A549 (cell line): Measurements from ENCODE around the gene NDRG2. TPM values are rescaled to one million over a fixed set of nuclear protein-coding genes. Genes with fewer than 3 reads are reported as not detected.

ENCODE experiments used
- ATAC-seq, 2 experiments: fragments of 200-7000 bp in 1 of 2; fragments of >200 bp in 1 of 2; cut with Nextera tagmentation in 1 of 2; cut with Tn5 transposase in 1 of 2; 3 replicates each; pipeline versions ENCODE4 v1.8.0 to v1.9.1; 2018 to 2020; ENCODE audit warnings: mild to moderate bottlenecking in 1 of 2, moderate library complexity in 1 of 2
- CTCF ChIA-PET: fragments of 300-600 bp; sonication (Branson Sonifier 250); formaldehyde crosslinking; extraction: SDS; loops from one replicate; lab custom pipeline; 2021; ENCODE audit warnings: antibody characterized with exemption, inconsistent platforms; lab: Yijun Ruan, JAX
- POLR2A ChIA-PET: fragments of 350-600 bp; formaldehyde crosslinking; extraction: SDS; loops from one replicate; lab custom pipeline; 2021; ENCODE audit warnings: antibody characterized with exemption, inconsistent platforms; lab: Yijun Ruan, JAX
- DNase-seq, 2 experiments: peaks; one replicate each; pipeline versions ENCODE4 v3.0.0 to v3.0.0-alpha.2; 2011 to 2016; ENCODE audit warnings: low read depth in 1 of 2, low spot score in 1 of 2
- FAIRE-seq: peaks from 2 replicates; lab custom pipeline; 2011; peaks lifted over from hg19 to GRCh38; lab: Jason Lieb, UNC
- H3K27ac ChIP-seq, 2 experiments: fragments of >200 bp; sonication (Bioruptor Twin); formaldehyde crosslinking; 3 replicates each; pipeline ENCODE4 v1.5.1; 2016 to 2017
- H3K4me1 ChIP-seq: fragments of >200 bp; sonication (Bioruptor Twin); formaldehyde crosslinking; 3 replicates; pipeline ENCODE4 v1.6.1; 2016
- H3K4me2 ChIP-seq: fragments of >200 bp; sonication (Bioruptor Twin); formaldehyde crosslinking; 3 replicates; pipeline ENCODE4 v1.6.1; 2016
- H3K4me3 ChIP-seq: fragments of >200 bp; sonication (Bioruptor Twin); formaldehyde crosslinking; 3 replicates; pipeline ENCODE4 v1.5.1; 2016
- H3K9me3 ChIP-seq: fragments of >200 bp; sonication (Bioruptor Twin); formaldehyde crosslinking; 3 replicates; pipeline ENCODE4 v1.6.1; 2016
- BCL3 ChIP-seq: fragments of >200 bp; sonication (Bioruptor Twin); formaldehyde crosslinking; IDR thresholded peaks from 3 replicates; pipeline ENCODE4 v1.6.1; 2016
- CBX8 ChIP-seq: fragments of 200-600 bp; sonication (generic); IDR thresholded peaks from 2 replicates; pipeline ENCODE4 v1.6.1; 2016
- CTCF ChIP-seq: fragments of >200 bp; sonication (Bioruptor Twin); formaldehyde crosslinking; IDR thresholded peaks from 3 replicates; pipeline ENCODE4 v1.5.1; 2016
- E2F6 ChIP-seq: IDR thresholded peaks from 2 replicates; pipeline ENCODE4 v1.6.1; 2012; ENCODE audit warnings: low read depth, borderline replicate concordance
- EP300 ChIP-seq, 2 experiments: fragments of >200 bp; sonication (Bioruptor Twin); formaldehyde crosslinking; IDR thresholded peaks; 2 replicates in 1 of 2; 3 replicates in 1 of 2; pipeline ENCODE4 v1.6.1; 2016 to 2017
- ESRRA ChIP-seq: fragments of 150-350 bp; IDR thresholded peaks from 2 replicates; pipeline ENCODE4 v1.6.1; 2014; ENCODE audit warnings: mild to moderate bottlenecking, low read length, borderline replicate concordance
- FOSL2 ChIP-seq, 2 experiments: fragments of 450-650 bp in 1 of 2; fragments of >200 bp in 1 of 2; sonication (Bioruptor Twin) in 1 of 2; formaldehyde crosslinking; IDR thresholded peaks; 2 replicates each; pipeline versions ENCODE4 v1.5.0 to v1.6.1; 2016 to 2020; ENCODE audit warnings: mild to moderate bottlenecking in 1 of 2, moderate library complexity in 1 of 2
- GATA3 ChIP-seq: IDR thresholded peaks from 2 replicates; pipeline ENCODE4 v1.6.1; 2012; ENCODE audit warnings: borderline replicate concordance
- HES2 ChIP-seq: fragments of >200 bp; sonication (Bioruptor Twin); formaldehyde crosslinking; IDR thresholded peaks from 2 replicates; pipeline ENCODE4 v1.6.1; 2016
- HMGXB4 ChIP-seq: fragments of 250-450 bp; sonication (Bioruptor Pico); IDR thresholded peaks from 2 replicates; pipeline ENCODE4 v1.5.0; 2021; ENCODE audit warnings: mild to moderate bottlenecking, moderate library complexity, borderline replicate concordance
- HOXA7 ChIP-seq: fragments of 250-450 bp; sonication (Bioruptor Pico); IDR thresholded peaks from 2 replicates; pipeline ENCODE4 v1.5.0; 2020; ENCODE audit warnings: mild to moderate bottlenecking, moderate library complexity
- HOXB13 ChIP-seq: fragments of 250-450 bp; sonication (Bioruptor Pico); IDR thresholded peaks from 2 replicates; pipeline ENCODE4 v1.5.0; 2020; ENCODE audit warnings: low read depth, mild to moderate bottlenecking, moderate library complexity
- MAZ ChIP-seq: fragments of 150-350 bp; IDR thresholded peaks from 2 replicates; pipeline ENCODE4 v1.6.1; 2014; ENCODE audit warnings: antibody characterized with exemption, low read depth, low read length, borderline replicate concordance
- NFE2L2 ChIP-seq: fragments of 150-350 bp; conservative IDR thresholded peaks from 2 replicates; pipeline ENCODE4 v1.6.1; 2014; ENCODE audit warnings: low read length
- NR3C1 ChIP-seq: fragments of >200 bp; sonication (Bioruptor Twin); formaldehyde crosslinking; IDR thresholded peaks from 3 replicates; pipeline ENCODE4 v1.6.1; 2017
- POLR2A ChIP-seq: IDR thresholded peaks from 2 replicates; pipeline ENCODE4 v1.6.1; 2012; ENCODE audit warnings: mild to moderate bottlenecking, low read length
- POLR2AphosphoS2 ChIP-seq: conservative IDR thresholded peaks from 2 replicates; pipeline ENCODE4 v1.6.1; 2012; ENCODE audit warnings: low read length, improper control_type of control experiment, inconsistent platforms
- RAD21 ChIP-seq, 2 experiments: fragments of >200 bp in 1 of 2; sonication (Bioruptor Twin) in 1 of 2; formaldehyde crosslinking in 1 of 2; IDR thresholded peaks in 1 of 2; conservative IDR thresholded peaks in 1 of 2; 2 replicates in 1 of 2; 3 replicates in 1 of 2; pipeline ENCODE4 v1.6.1; 2012 to 2018; ENCODE audit warnings: inconsistent platforms in 1 of 2
- RARB ChIP-seq: fragments of 250-450 bp; sonication (Bioruptor Pico); IDR thresholded peaks from 2 replicates; pipeline ENCODE4 v1.8.0; 2021; ENCODE audit warnings: mild to moderate bottlenecking, moderate library complexity
- RNF2 ChIP-seq: fragments of 200-600 bp; sonication (generic); IDR thresholded peaks from 2 replicates; pipeline ENCODE4 v1.6.1; 2016; ENCODE audit warnings: low read depth, mild to moderate bottlenecking, antibody characterized with exemption, moderate library complexity, borderline replicate concordance
- SMC3 ChIP-seq: fragments of >200 bp; sonication (Bioruptor Twin); formaldehyde crosslinking; IDR thresholded peaks from 3 replicates; pipeline ENCODE4 v1.6.1; 2018; ENCODE audit warnings: inconsistent platforms
- SREBF2 ChIP-seq: fragments of 450-650 bp; IDR thresholded peaks from 2 replicates; pipeline ENCODE4 v1.6.1; 2014; ENCODE audit warnings: mild to moderate bottlenecking, moderate library complexity
- TFCP2L1 ChIP-seq: fragments of 250-450 bp; sonication (Bioruptor Pico); IDR thresholded peaks from 2 replicates; pipeline ENCODE4 v1.5.0; 2021; ENCODE audit warnings: mild to moderate bottlenecking
- TP53 ChIP-seq: fragments of 250-450 bp; sonication (Bioruptor Pico); IDR thresholded peaks from 2 replicates; pipeline ENCODE4 v1.5.0; 2021; ENCODE audit warnings: mild to moderate bottlenecking, moderate library complexity
- WGBS: methylation state at CpG from one replicate; pipeline ENCODE4 v1.1.6; 2017; ENCODE audit errors: missing lambda C conversion rate; 5-methylcytosine and 5-hydroxymethylcytosine counted together
- polyA plus RNA-seq, 4 experiments: library from polyadenylated mRNA; depleted of rRNA in 3 of 4; stranded (reverse); fragments of >200 nt; fragmentation: RNase III in 1 of 4; extraction: RNeasy Plus Mini Kit Qiagen cat#74134 plus additional on column Dnase treatment in 1 of 4; gene quantifications; 2 replicates in 3 of 4; 3 replicates in 1 of 4; pipeline ENCODE4 v1.2.3, GENCODE V29; 2011 to 2017

NDRG2 gene
- polyA plus RNA-seq, 2 of the 4 experiments (the other 2 are of a cell fraction): 4.7 to 6.8 TPM

DNA sequence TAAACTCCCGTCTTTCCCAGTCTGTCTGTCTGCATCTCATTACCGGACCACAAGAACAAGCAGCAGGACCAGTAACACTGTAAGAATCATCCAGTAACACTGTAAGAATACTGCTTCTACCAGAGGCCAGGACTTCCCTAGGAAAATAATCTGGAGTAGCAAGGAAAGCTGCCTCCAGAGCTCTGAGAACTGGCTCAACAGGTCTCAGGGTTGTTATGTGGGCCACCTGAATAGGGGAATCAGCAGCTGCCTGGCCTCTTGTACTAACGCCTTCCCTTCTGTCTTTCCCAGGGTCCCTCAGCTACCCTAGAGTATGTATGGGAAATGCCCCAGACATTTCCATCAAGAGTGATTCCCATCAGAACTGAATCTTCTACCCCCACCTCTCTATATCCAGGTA lies 26.7 kb downstream of the NDRG2 start:
- no peak; a peak in 1 of 6 replicates for ATAC-seq
- FAIRE-seq: no peak
- ChIA-PET POLR2A (no interaction called here), CTCF (interaction anchor here (0.9 to 10.9 kb wide), 9 partner anchors 19 to 140 kb away, joined by 3 to 185 read pairs (median 5); no protein-coding TSS in a partner anchor)
- 90% methylated on average over 3 of the region's 3 CpGs for WGBS
- Histone ChIP-seq H3K4me1 (no peaks in the 10 kb centered on the region), H3K9me3 (no peaks in the 10 kb centered on the region), H3K27ac (no peak overlapping the region), H3K4me2 (no peak overlapping the region), H3K4me3 (no peak overlapping the region)
- DNase-seq: no peak
- TF ChIP-seq SMC3: no peak
- no peak for TF ChIP-seq HOXB13
- no peak for TF ChIP-seq E2F6
- TF ChIP-seq POLR2A: no peak
- TF ChIP-seq EP300 (IDR thresholded peaks at IDR 0.05): no peak

DNA sequence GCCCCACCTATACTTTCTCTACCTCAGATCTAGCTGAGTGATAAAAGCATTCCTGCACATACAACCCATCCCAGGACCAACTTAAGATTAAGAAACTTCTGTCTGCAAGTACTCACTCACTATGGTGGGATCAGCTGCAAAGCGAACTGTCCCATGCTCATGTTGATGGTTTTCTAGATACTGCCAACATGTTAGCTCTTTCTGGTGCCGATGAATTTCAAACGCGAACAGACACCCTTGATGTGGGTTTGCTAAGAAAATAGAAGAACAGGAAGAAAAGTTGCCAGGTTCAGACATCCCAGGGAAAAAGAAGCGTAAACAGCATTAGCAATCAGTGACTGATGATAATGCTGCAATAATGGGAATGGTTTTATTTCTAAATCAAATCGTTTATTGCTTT lies 27.3 kb downstream of the NDRG2 start:
- CTCF ChIA-PET: interaction anchor here (0.6 to 10.9 kb wide), 12 partner anchors 8 to 643 kb away, joined by 3 to 185 read pairs (median 6); no protein-coding TSS in a partner anchor
- H3K27ac ChIP-seq: no peak overlapping the region
- FAIRE-seq (no peak), DNase-seq (no peak), ATAC-seq (no peak)
- TF ChIP-seq HES2 (no peak), SREBF2 (no peak), NR3C1 (no peak), NFE2L2 (no peak), POLR2AphosphoS2 (no peak), EP300 (IDR thresholded peaks at IDR 0.05) (no peak), MAZ (no peak), RNF2 (no peak), BCL3 (no peak), POLR2A (no peak), RAD21 (conservative IDR thresholded peaks at IDR 0.05 in 1 of 2, IDR thresholded peaks at IDR 0.05 in 1 of 2) (no peak), GATA3 (no peak), TFCP2L1 (CRISPR knock-in tag) (no peak), FOSL2 (IDR thresholded peaks at IDR 0.05) (no peak), FOSL2 (CRISPR knock-in tag; IDR thresholded peaks at IDR 0.05) (no peak), TP53 (CRISPR knock-in tag) (no peak), CTCF (no peak), RARB (CRISPR knock-in tag) (no peak)
- POLR2A ChIA-PET: interaction anchor here (0.6 kb wide), 1 partner anchor 38 kb away, joined by 5 read pairs; no protein-coding TSS in a partner anchor
- H3K4me1 ChIP-seq: no peaks in the 10 kb centered on the region
- no peak overlapping the region for H3K4me3 ChIP-seq
- 82% methylated on average over 6 of the region's 6 CpGs for WGBS
- H3K9me3 ChIP-seq: no peaks in the 10 kb centered on the region
- no peak overlapping the region for H3K4me2 ChIP-seq

GRCh38 chr14:20997115-20997514 lies 27.7 kb downstream of the NDRG2 start:
- H3K27ac ChIP-seq: no peak overlapping the region
- CTCF ChIA-PET: interaction anchor here (0.6 to 10.9 kb wide), 14 partner anchors 9 to 643 kb away, joined by 3 to 185 read pairs (median 4); no protein-coding TSS in a partner anchor
- no peak for TF ChIP-seq CBX8
- TF ChIP-seq HOXA7 (CRISPR knock-in tag): no peak
- TF ChIP-seq NR3C1: no peak
- no peak for TF ChIP-seq HMGXB4
- no peak for TF ChIP-seq ESRRA
- TF ChIP-seq, all 56 proteins: peak for 0
- ATAC-seq: no peak
- 67% methylated on average over 4 of the region's 4 CpGs for WGBS
- Histone ChIP-seq H3K4me2 (no peak overlapping the region), H3K4me3 (no peak overlapping the region), H3K9me3 (no peaks in the 10 kb centered on the region), H3K4me1 (no peaks in the 10 kb centered on the region)
- FAIRE-seq: no peak
- no peak for DNase-seq
- POLR2A ChIA-PET: interaction anchor here (0.6 kb wide), 1 partner anchor 39 kb away, joined by 5 read pairs; no protein-coding TSS in a partner anchor
